Upper lobe of left lung (tissue), 6 donors: Measurements from ENCODE around the gene DOCK4. TPM values are rescaled to one million over a fixed set of nuclear protein-coding genes. Genes with fewer than 3 reads are reported as not detected.

Experiments used
- ATAC-seq, 2 donors: fragments of 200-7000 bp; cut with Tn5 transposase; one replicate each; pipeline ENCODE4 v1.9.1; 2022; ENCODE audit warnings: mild to moderate bottlenecking in 2 of 2, moderate library complexity in 2 of 2; ENCODE audit not compliant: low FRiP score in 2 of 2
- DNase-seq, 2 donors: peaks; one replicate each; pipeline ENCODE4 v3.0.0-alpha.2; 2019 to 2020
- H3K27ac ChIP-seq, 4 donors: fragments of 200-600 bp; sonication (generic); one replicate each; pipeline ENCODE4 v1.5.1; 2016 to 2019
- H3K27me3 ChIP-seq, 4 donors: fragments of 200-600 bp; sonication (generic); one replicate each; pipeline ENCODE4 v1.5.1; 2017 to 2019
- H3K36me3 ChIP-seq, 4 donors: fragments of 200-600 bp; sonication (generic); one replicate each; pipeline ENCODE4 v1.5.1; 2016 to 2019
- H3K4me1 ChIP-seq, 4 donors: fragments of 200-600 bp; sonication (generic); one replicate each; pipeline ENCODE4 v1.5.1; 2018 to 2019
- H3K4me3 ChIP-seq, 4 donors: fragments of 200-600 bp; sonication (generic); one replicate each; pipeline ENCODE4 v1.5.1; 2017 to 2019; ENCODE audit warnings: mild to moderate bottlenecking in 2 of 4, moderate library complexity in 1 of 4
- H3K9me3 ChIP-seq, 4 donors: fragments of 200-600 bp; sonication (generic); one replicate each; pipeline ENCODE4 v1.5.1; 2018 to 2019
- CTCF ChIP-seq, 6 experiments: fragments of 450-650 bp in 4 of 6; fragments of 200-600 bp in 2 of 6; sonication (generic) in 2 of 6; IDR thresholded peaks; one replicate each; pipeline ENCODE4 v1.5.1; 2016 to 2019; ENCODE audit warnings: antibody characterized with exemption in 6 of 6
- EP300 ChIP-seq, 4 donors: sonication (generic); formaldehyde crosslinking; IDR thresholded peaks; one replicate each; pipeline ENCODE4 v1.5.1; 2017; ENCODE audit warnings: antibody characterized with exemption in 4 of 4, control low read depth in 2 of 4
- POLR2A ChIP-seq, 4 donors: fragments of 450-650 bp; IDR thresholded peaks; one replicate each; pipeline ENCODE4 v1.5.1; 2016 to 2017; ENCODE audit warnings: antibody characterized with exemption in 4 of 4, mild to moderate bottlenecking in 2 of 4
- POLR2AphosphoS5 ChIP-seq, 2 donors: sonication (generic); formaldehyde crosslinking; IDR thresholded peaks; one replicate each; pipeline ENCODE4 v1.5.1; 2017; ENCODE audit warnings: antibody characterized with exemption in 2 of 2
- WGBS, 2 donors: methylation state at CpG; one replicate each; pipeline ENCODE4 v1.1.5; 2017 to 2018; 5-methylcytosine and 5-hydroxymethylcytosine counted together
- total RNA-seq, 6 donors: library from RNA; depleted of rRNA in 4 of 6; stranded (reverse); fragments of >200 nt in 4 of 6; gene quantifications; one replicate each; pipeline versions ENCODE4 v1.1.0 to v1.2.1, GENCODE V29; 2016 to 2021
- donor health status: DM: no; HTN: no; CAD: no; lungs with moderate emphysema.
- donor health status: DM: no; HTN: yes; CAD: no; lungs with severe emphysema.

Gene DOCK4
- total RNA-seq, 6 donors from 2014 or later = 53.6 to 166 (median 100) TPM

GRCh38 chr7:111997546-111997945 is 208.7 kb downstream of the DOCK4 start:
- DNase-seq = no peak
- Histone ChIP-seq H3K27ac (no peak overlapping the region), H3K9me3 (no peaks in the 10 kb centered on the region), H3K4me3 (no peak overlapping the region), H3K36me3 (peaks cover 0 to 13% (median 0%) of the 10 kb centered on the region in 4 donors), H3K4me1 (peaks cover 0 to 2% (median 0%) of the 10 kb centered on the region in 4 donors), H3K27me3 (no peaks in the 10 kb centered on the region)
- TF ChIP-seq EP300 (IDR thresholded peaks at IDR 0.05) (no peak), POLR2A (IDR thresholded peaks at IDR 0.05) (no peak), CTCF (IDR thresholded peaks at IDR 0.05) (no peak), POLR2AphosphoS5 (IDR thresholded peaks at IDR 0.05) (no peak)
- no peak for ATAC-seq
- 88 to 90% methylated on average over 1 of the region's 1 CpG for WGBS, 2 donors

- no peaks in the 10 kb centered on the region for H3K9me3 ChIP-seq
- 73% methylated on average over 4 of the region's 4 CpGs for WGBS, 2 donors
Observed at GRCh38 chr7:111992601-111993000, 213.6 kb downstream of the DOCK4 start.

GRCh38 chr7:111990643-111991042 is 215.6 kb downstream of the DOCK4 start:
- no peak for DNase-seq
- Histone ChIP-seq H3K9me3 (no peaks in the 10 kb centered on the region), H3K27ac (no peak overlapping the region), H3K27me3 (no peaks in the 10 kb centered on the region), H3K4me3 (no peak overlapping the region), H3K36me3 (peaks cover 0 to 24% (median 2%) of the 10 kb centered on the region in 4 donors), H3K4me1 (peaks cover 0 to 19% (median 18%) of the 10 kb centered on the region in 4 donors)
- TF ChIP-seq POLR2A (IDR thresholded peaks at IDR 0.05) (no peak), POLR2AphosphoS5 (IDR thresholded peaks at IDR 0.05) (no peak), CTCF (IDR thresholded peaks at IDR 0.05) (no peak), EP300 (IDR thresholded peaks at IDR 0.05) (no peak)
- ATAC-seq = no peak
- 82 to 86% methylated on average over 3 of the region's 3 CpGs for WGBS, 2 donors

More at GRCh38 chr7:111992601-111993000, 213.6 kb downstream of the DOCK4 start:
- no peak for ATAC-seq
- no peaks in the 10 kb centered on the region for H3K27me3 ChIP-seq
- TF ChIP-seq EP300 (IDR thresholded peaks at IDR 0.05) (no peak), POLR2A (IDR thresholded peaks at IDR 0.05) (no peak), POLR2AphosphoS5 (IDR thresholded peaks at IDR 0.05) (no peak), CTCF (IDR thresholded peaks at IDR 0.05) (no peak)
- H3K4me3 ChIP-seq = no peak overlapping the region
- H3K36me3 ChIP-seq = peaks cover 0 to 20% (median 2%) of the 10 kb centered on the region in 4 donors
- no peak for DNase-seq
- H3K4me1 ChIP-seq = peaks cover 0 to 6% (median 6%) of the 10 kb centered on the region in 4 donors
- H3K27ac ChIP-seq = no peak overlapping the region

GRCh38 chr7:111987886-111988285 is 218.3 kb downstream of the DOCK4 start:
- peaks cover 0 to 19% (median 18%) of the 10 kb centered on the region in 4 donors for H3K4me1 ChIP-seq
- no peak overlapping the region for H3K4me3 ChIP-seq
- TF ChIP-seq EP300 (IDR thresholded peaks at IDR 0.05) (no peak), CTCF (IDR thresholded peaks at IDR 0.05) (no peak), POLR2AphosphoS5 (IDR thresholded peaks at IDR 0.05) (no peak), POLR2A (IDR thresholded peaks at IDR 0.05) (no peak)
- H3K9me3 ChIP-seq = no peaks in the 10 kb centered on the region
- peak overlapping the region; percentile 57 to 81 (median 70) for H3K27ac ChIP-seq
- ATAC-seq = no peak
- 45 to 48% methylated on average over 1 of the region's 1 CpG for WGBS, 2 donors
- H3K36me3 ChIP-seq = peaks cover 0 to 37% (median 6%) of the 10 kb centered on the region in 4 donors
- DNase-seq = no peak
- H3K27me3 ChIP-seq = no peaks in the 10 kb centered on the region
